Measurements from ENCODE around the gene NFE2L1. TPM values are rescaled to one million over a fixed set of nuclear protein-coding genes. Genes with fewer than 3 reads are reported as not detected.
A peak's percentile ranks its signal among the peaks of the same experiment; 100 is the strongest.
"Not testable (repeated sequence)": the region's sequence is repeated elsewhere in the genome, so short reads cannot be mapped to it uniquely, and the experiment has no call there.

NFE2L1 gene
- total RNA-seq, 1 experiment from 2014 or later, result 161 TPM

- Histone ChIP-seq H3T11ph (ENCODE audit: low read length) (no peak overlapping the region), H3K27ac (ENCODE audit: insufficient read length, low read depth, low read length) (no peak overlapping the region), H4K8ac (replicated peaks; ENCODE audit: insufficient read length, low read depth, low read length) (no peak overlapping the region), H3K79me1 (ENCODE audit: insufficient read depth, low read depth, low read length, poor library complexity, severe bottlenecking) (no peaks in the 10 kb centered on the region), H2AK5ac (ENCODE audit: insufficient read length, low read length) (no peak overlapping the region), H2AFZ (ENCODE audit: low read length) (no peak overlapping the region), H2BK12ac (ENCODE audit: insufficient read length, low read depth, low read length) (no peak overlapping the region), H3K9me3 (ENCODE audit: control insufficient read depth, low read depth, low read length) (no peaks in the 10 kb centered on the region), H3K14ac (ENCODE audit: insufficient read depth, low read length) (no peak overlapping the region), H4K91ac (ENCODE audit: insufficient read length, low read depth, low read length) (no peak overlapping the region), H2BK120ac (ENCODE audit: low read depth, low read length, poor library complexity, severe bottlenecking) (no peak overlapping the region), H3K23ac (ENCODE audit: insufficient read length, low read depth, low read length) (no peak overlapping the region), H4K20me1 (ENCODE audit: control insufficient read depth, insufficient read depth, insufficient read length) (no peaks in the 10 kb centered on the region), H3K56ac (ENCODE audit: insufficient read length, low read depth, low read length) (no peak overlapping the region), H3K79me2 (ENCODE audit: insufficient read depth, low read length) (no peaks in the 10 kb centered on the region), H3K4me2 (ENCODE audit: insufficient read depth, insufficient read length, low read length) (no peak overlapping the region), H3K18ac (ENCODE audit: insufficient read length, low read depth, low read length) (no peak overlapping the region), H3K23me2 (ENCODE audit: insufficient read length, low read depth, low read length, poor library complexity, severe bottlenecking) (no peaks in the 10 kb centered on the region), H2BK15ac (ENCODE audit: low read depth, low read length) (no peak overlapping the region), H3K4me1 (ENCODE audit: insufficient read depth, low read length) (no peaks in the 10 kb centered on the region), H3K9ac (ENCODE audit: extremely low read depth, insufficient read length, low read length) (no peak overlapping the region), H3K27me3 (ENCODE audit: insufficient read depth, low read length) (no peaks in the 10 kb centered on the region), H4K5ac (ENCODE audit: insufficient read length, low read depth, low read length) (no peak overlapping the region), H2BK20ac (ENCODE audit: low read depth, low read length, poor library complexity, severe bottlenecking) (no peak overlapping the region), H3K4ac (ENCODE audit: low read depth, low read length) (no peak overlapping the region), H2BK5ac (ENCODE audit: insufficient read length, low read length) (no peak overlapping the region)
- TF ChIP-seq CTCF (conservative IDR thresholded peaks at IDR 0.05), result no peak
- WGBS (ENCODE audit: extremely low coverage, insufficient read length, low lambda C conversion rate), result no CpG with 5 or more reads among the region's 3 CpGs
- peaks cover 11 to 13% of the 10 kb centered on the region in 2 experiments for H3K4me1 Mint-ChIP-seq
- no peak for DNase-seq
- H3K27me3 Mint-ChIP-seq (ENCODE audit: low read depth), result no peaks in the 10 kb centered on the region; the same call in 1 of the 2 replicates
- no peaks in the 10 kb centered on the region for H3K9me3 Mint-ChIP-seq
- H3K36me3 Mint-ChIP-seq (ENCODE audit: insufficient read depth in 1 of 3, low read depth in 3 of 3), result peaks cover 15 to 84% (median 57%) of the 10 kb centered on the region in 3 experiments
- peak overlapping the region in 1 of 3 experiments; percentile 76; a peak in 2 of 7 replicates for H3K27ac Mint-ChIP-seq
- H3K4me3 Mint-ChIP-seq, result no peak overlapping the region
These were observed 19.1 kb downstream of the NFE2L1 start for GRCh38 chr17:48067245-48067644.

GRCh38 chr17:48067808-48068207, 19.6 kb downstream of the NFE2L1 start:
- H3K14ac ChIP-seq (ENCODE audit: insufficient read depth, low read length); H3K56ac ChIP-seq (ENCODE audit: insufficient read length, low read depth, low read length); H3K4me2 ChIP-seq (ENCODE audit: insufficient read depth, insufficient read length, low read length); H3K4me3 Mint-ChIP-seq; H2BK120ac ChIP-seq (ENCODE audit: low read depth, low read length, poor library complexity, severe bottlenecking); H3K23me2 ChIP-seq (ENCODE audit: insufficient read length, low read depth, low read length, poor library complexity, severe bottlenecking); H2AK5ac ChIP-seq (ENCODE audit: insufficient read length, low read length); H3K23ac ChIP-seq (ENCODE audit: insufficient read length, low read depth, low read length); H4K91ac ChIP-seq (ENCODE audit: insufficient read length, low read depth, low read length); H3K27me3 Mint-ChIP-seq (ENCODE audit: low read depth); H2BK5ac ChIP-seq (ENCODE audit: insufficient read length, low read length); H2BK20ac ChIP-seq (ENCODE audit: low read depth, low read length, poor library complexity, severe bottlenecking); H2BK12ac ChIP-seq (ENCODE audit: insufficient read length, low read depth, low read length); H3K79me1 ChIP-seq (ENCODE audit: insufficient read depth, low read depth, low read length, poor library complexity, severe bottlenecking); H3K9me3 ChIP-seq (ENCODE audit: control insufficient read depth, low read depth, low read length); H3K4ac ChIP-seq (ENCODE audit: low read depth, low read length); H2AFZ ChIP-seq (ENCODE audit: low read length); H4K5ac ChIP-seq (ENCODE audit: insufficient read length, low read depth, low read length); DNase-seq; H3K4me1 ChIP-seq (ENCODE audit: insufficient read depth, low read length); H3K79me2 ChIP-seq (ENCODE audit: insufficient read depth, low read length); H3K27ac ChIP-seq (ENCODE audit: insufficient read length, low read depth, low read length); H4K8ac ChIP-seq (replicated peaks; ENCODE audit: insufficient read length, low read depth, low read length); H3K9me3 Mint-ChIP-seq; H3K9ac ChIP-seq (ENCODE audit: extremely low read depth, insufficient read length, low read length); H3T11ph ChIP-seq (ENCODE audit: low read length); H3K27me3 ChIP-seq (ENCODE audit: insufficient read depth, low read length); H3K27ac Mint-ChIP-seq; H4K20me1 ChIP-seq (ENCODE audit: control insufficient read depth, insufficient read depth, insufficient read length); H3K18ac ChIP-seq (ENCODE audit: insufficient read length, low read depth, low read length); H2BK15ac ChIP-seq (ENCODE audit: low read depth, low read length): not testable (repeated sequence)
- peaks cover 14 to 82% (median 57%) of the 10 kb centered on the region in 3 experiments for H3K36me3 Mint-ChIP-seq (ENCODE audit: insufficient read depth in 1 of 3, low read depth in 3 of 3)
- peaks cover 11 to 13% of the 10 kb centered on the region in 2 experiments for H3K4me1 Mint-ChIP-seq
- WGBS (ENCODE audit: extremely low coverage, insufficient read length, low lambda C conversion rate), result no CpG with 5 or more reads among the region's 2 CpGs

All from H9 (cell line).